GM12865 (cell line): ENCODE measurements around the gene TARS1.
"Not testable (repeated sequence)": the region's sequence is repeated elsewhere in the genome, so short reads cannot be mapped to it uniquely, and the experiment has no call there.

Experiments used
- DNase-seq: peaks from one replicate; pipeline ENCODE4 v3.0.0; 2010; ENCODE audit warnings: low read depth
- H3K4me3 ChIP-seq: 2 replicates; pipeline ENCODE4 v1.5.1; 2011; ENCODE audit warnings: mild to moderate bottlenecking, low read depth, low read length, control low read depth
- TF ChIP-seq, protein P1 (sequence below): IDR thresholded peaks from 2 replicates; pipeline ENCODE4 v1.5.1; 2011; ENCODE audit warnings: low read length, control low read depth, low read depth, inconsistent platforms; ENCODE audit not compliant: insufficient read depth; ENCODE audit errors: missing control alignments

The TARS1 gene

DNA sequence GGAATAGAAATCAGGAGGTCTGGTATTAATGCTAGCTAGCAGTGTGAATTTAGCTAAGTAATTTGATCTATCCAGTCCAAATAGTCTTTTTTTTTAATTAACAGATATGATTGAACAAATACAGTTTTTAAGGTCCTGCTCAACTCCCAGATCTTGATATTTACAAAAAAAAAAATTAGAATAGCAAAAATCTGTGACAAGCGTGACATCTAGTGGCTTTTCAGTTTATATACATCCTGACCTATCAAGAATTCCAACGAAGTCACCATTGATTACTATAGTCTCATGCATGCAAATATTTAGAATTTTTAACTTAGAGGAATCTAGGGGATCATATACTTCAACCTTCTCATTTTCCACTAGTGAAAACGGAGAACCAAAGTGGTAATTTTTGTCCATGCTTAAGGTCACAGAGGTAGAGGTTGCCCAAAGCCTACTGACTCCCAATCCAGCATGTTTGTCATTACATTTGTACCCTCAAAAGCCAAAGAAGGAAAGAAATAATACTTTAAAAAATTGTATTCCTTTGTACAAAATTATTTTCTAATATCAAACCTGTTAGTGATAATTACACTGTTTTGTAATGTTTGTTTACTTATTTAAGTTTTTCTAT lies 17.6 kb upstream of the TARS1 start:
- peak; percentile 26 for DNase-seq
- no peak overlapping the region for H3K4me3 ChIP-seq
- TF ChIP-seq, protein P1, sequence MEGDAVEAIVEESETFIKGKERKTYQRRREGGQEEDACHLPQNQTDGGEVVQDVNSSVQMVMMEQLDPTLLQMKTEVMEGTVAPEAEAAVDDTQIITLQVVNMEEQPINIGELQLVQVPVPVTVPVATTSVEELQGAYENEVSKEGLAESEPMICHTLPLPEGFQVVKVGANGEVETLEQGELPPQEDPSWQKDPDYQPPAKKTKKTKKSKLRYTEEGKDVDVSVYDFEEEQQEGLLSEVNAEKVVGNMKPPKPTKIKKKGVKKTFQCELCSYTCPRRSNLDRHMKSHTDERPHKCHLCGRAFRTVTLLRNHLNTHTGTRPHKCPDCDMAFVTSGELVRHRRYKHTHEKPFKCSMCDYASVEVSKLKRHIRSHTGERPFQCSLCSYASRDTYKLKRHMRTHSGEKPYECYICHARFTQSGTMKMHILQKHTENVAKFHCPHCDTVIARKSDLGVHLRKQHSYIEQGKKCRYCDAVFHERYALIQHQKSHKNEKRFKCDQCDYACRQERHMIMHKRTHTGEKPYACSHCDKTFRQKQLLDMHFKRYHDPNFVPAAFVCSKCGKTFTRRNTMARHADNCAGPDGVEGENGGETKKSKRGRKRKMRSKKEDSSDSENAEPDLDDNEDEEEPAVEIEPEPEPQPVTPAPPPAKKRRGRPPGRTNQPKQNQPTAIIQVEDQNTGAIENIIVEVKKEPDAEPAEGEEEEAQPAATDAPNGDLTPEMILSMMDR: peak; percentile 34

DNA sequence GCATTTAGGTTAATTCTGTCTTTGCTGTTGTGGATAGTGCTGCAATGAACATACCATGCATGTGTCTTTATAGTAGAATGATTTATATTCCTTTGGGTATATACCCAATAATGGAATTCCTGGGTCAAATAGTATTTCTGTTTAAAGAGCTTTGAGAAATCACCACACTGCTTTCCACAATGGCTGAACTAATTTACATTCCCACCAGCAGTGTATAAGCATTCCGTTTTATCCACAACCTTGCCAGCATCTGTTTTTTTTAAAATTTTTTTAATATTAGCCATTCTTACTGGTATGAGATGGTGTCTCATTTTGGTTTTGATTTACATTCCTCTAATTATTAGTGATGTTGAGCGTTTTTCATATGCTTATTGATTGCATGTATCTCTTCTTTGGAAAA lies 15.5 kb upstream of the TARS1 start:
- no peak for DNase-seq
- H3K4me3 ChIP-seq: no peak overlapping the region
- TF ChIP-seq, protein P1: no peak

GRCh38 chr5:33430983-33431382 lies 9.8 kb upstream of the TARS1 start:
- DNase-seq: no peak
- H3K4me3 ChIP-seq: no peak overlapping the region
- TF ChIP-seq, protein P1: no peak

DNA sequence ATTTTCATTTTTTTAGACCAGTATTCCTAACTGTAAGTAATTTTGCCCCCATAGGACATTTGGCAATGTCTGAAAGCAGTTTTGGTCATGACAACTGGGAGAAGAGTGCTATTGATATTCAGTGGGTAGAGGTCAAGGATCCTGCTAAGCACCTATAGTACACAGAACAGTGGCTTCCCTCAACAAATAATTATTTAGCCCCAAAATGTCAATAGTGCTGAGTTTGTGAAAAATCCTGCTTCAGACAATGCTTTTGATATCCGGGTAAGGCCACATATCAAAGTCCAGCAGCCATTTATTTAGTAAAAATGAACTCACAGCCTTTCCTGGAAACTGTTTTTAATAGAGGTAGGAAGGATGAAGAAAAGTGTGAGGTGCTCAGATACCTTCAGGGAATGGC lies 8.1 kb upstream of the TARS1 start:
- no peak overlapping the region for H3K4me3 ChIP-seq
- TF ChIP-seq, protein P1: no peak
- DNase-seq: no peak

- H3K4me3 ChIP-seq: no peak overlapping the region
- DNase-seq: no peak
- TF ChIP-seq, protein P1: no peak
Measured at GRCh38 chr5:33433303-33434240, 7.2 kb upstream of the TARS1 start.

DNA sequence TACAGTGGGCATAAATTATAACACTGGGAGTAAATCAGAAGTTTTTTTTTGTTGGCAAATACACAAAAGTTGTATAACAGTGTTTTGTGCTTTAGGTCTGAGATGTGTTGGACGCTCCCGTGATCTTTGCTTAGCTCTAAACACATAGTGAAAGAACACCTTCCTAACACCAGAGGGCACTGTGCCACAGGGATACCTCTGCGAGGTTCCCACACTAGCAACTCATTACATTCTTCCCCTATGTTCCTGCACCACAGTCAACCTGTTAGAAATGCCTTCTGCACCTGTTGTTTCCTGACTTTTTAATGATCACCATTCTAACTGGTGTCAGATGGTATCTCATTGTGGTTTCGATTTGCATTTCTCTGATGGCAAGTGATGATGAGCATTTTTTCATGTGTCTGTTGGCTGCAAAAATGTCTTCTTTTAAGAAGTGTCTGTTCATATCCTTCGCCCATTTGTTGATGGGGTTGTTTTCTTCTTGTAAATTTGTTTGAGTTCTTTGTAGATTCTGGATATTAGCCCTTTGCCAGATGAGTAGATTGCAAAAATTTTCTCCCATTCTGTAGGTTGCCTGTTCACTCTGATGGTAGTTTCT lies 4.8 kb upstream of the TARS1 start:
- peak; percentile 85 for DNase-seq
- H3K4me3 ChIP-seq: not testable (repeated sequence)
- TF ChIP-seq, protein P1: peak; percentile 75
